Sigmoid colon (tissue), 7 donors: Measurements from ENCODE around the gene PHLDB2. TPM values are rescaled to one million over a fixed set of nuclear protein-coding genes. Genes with fewer than 3 reads are reported as not detected.
"Not testable (repeated sequence)": the region's sequence is repeated elsewhere in the genome, so short reads cannot be mapped to it uniquely, and the experiment has no call there.

Source experiments
- DNase-seq: peaks from one replicate; pipeline ENCODE4 v3.0.0-alpha.2; 2019
- H3K27ac ChIP-seq, 4 donors: fragments of 200-600 bp; sonication (generic); one replicate each; pipeline ENCODE4 v1.5.1; 2016 to 2019; ENCODE audit warnings: mild to moderate bottlenecking in 1 of 4
- H3K27me3 ChIP-seq, 3 donors: fragments of 200-600 bp; sonication (generic); one replicate each; pipeline ENCODE4 v1.5.1; 2019; ENCODE audit warnings: mild to moderate bottlenecking in 1 of 3
- H3K36me3 ChIP-seq, 4 donors: fragments of 200-600 bp; sonication (generic); one replicate each; pipeline ENCODE4 v1.5.1; 2016 to 2019
- H3K4me1 ChIP-seq, 4 donors: fragments of 200-600 bp; sonication (generic); one replicate each; pipeline ENCODE4 v1.5.1; 2017 to 2019
- H3K4me3 ChIP-seq, 4 donors: fragments of 200-600 bp; sonication (generic); one replicate each; pipeline ENCODE4 v1.5.1; 2017 to 2019; ENCODE audit warnings: mild to moderate bottlenecking in 2 of 4, moderate library complexity in 1 of 4
- H3K9me3 ChIP-seq, 4 donors: fragments of 200-600 bp in 3 of 4; sonication (generic) in 3 of 4; one replicate each; pipeline versions ENCODE4 v1.5.1 to v1.6.1; 2013 to 2019
- CTCF ChIP-seq, 4 experiments: fragments of 450-650 bp in 3 of 4; fragments of 200-600 bp in 1 of 4; IDR thresholded peaks; one replicate each; pipeline ENCODE4 v1.5.1; 2016 to 2019; ENCODE audit warnings: antibody characterized with exemption in 4 of 4, mild to moderate bottlenecking in 3 of 4, moderate library complexity in 2 of 4
- EP300 ChIP-seq, 4 donors: sonication (generic); formaldehyde crosslinking; IDR thresholded peaks; one replicate each; pipeline ENCODE4 v1.6.1; 2017; ENCODE audit warnings: antibody characterized with exemption in 4 of 4
- POLR2A ChIP-seq, 2 donors: fragments of 450-650 bp; IDR thresholded peaks; one replicate each; pipeline ENCODE4 v1.6.1; 2016; ENCODE audit warnings: antibody characterized with exemption in 2 of 2, mild to moderate bottlenecking in 2 of 2, moderate library complexity in 2 of 2
- POLR2AphosphoS5 ChIP-seq, 4 donors: sonication (generic); formaldehyde crosslinking; IDR thresholded peaks; one replicate each; pipeline ENCODE4 v1.6.1; 2017; ENCODE audit warnings: antibody characterized with exemption in 4 of 4
- WGBS, 2 donors: extraction: QIAGEN DNeasy Blood & Tissue Kit; methylation state at CpG; one replicate each; pipeline ENCODE4 v1.1.7; 2013; 5-methylcytosine and 5-hydroxymethylcytosine counted together
- intact Hi-C: fragments of 100-400 bp; cut with DNase I; formaldehyde crosslinking; loops from one replicate; pipeline ENCODE4 v1.15.1; 2023
- polyA plus RNA-seq, 3 donors: library from polyadenylated mRNA; stranded (reverse); fragments of 200-250 nt; gene quantifications; one replicate each; pipeline ENCODE4 v1.2.3, GENCODE V29; 2013
- total RNA-seq, 4 donors: library from RNA; depleted of rRNA; stranded (reverse); fragments of >200 nt; gene quantifications; one replicate each; pipeline ENCODE4 v1.1.0, GENCODE V29; 2016
- donor health status: healthy with polysubstance abuse.
- donor health status: Bipolar disorder and iron deficiency.
- donor health status: healthy.

PHLDB2 gene
- total and polyA plus RNA-seq, 7 donors = 4.4 to 471 (median 120) TPM

- Histone ChIP-seq H3K4me3 (no peak overlapping the region), H3K4me1 (peaks cover 0 to 29% (median 23%) of the 10 kb centered on the region in 4 donors), H3K36me3 (no peaks in the 10 kb centered on the region), H3K27me3 (no peaks in the 10 kb centered on the region), H3K27ac (no peak overlapping the region), H3K9me3 (peaks cover 0 to 3% (median 0%) of the 10 kb centered on the region in 4 donors)
- intact Hi-C loops = no loop called here
- 56 to 71% methylated on average over 1 of the region's 1 CpG for WGBS, 2 donors
- no peak for DNase-seq
- TF ChIP-seq POLR2AphosphoS5 (IDR thresholded peaks at IDR 0.05) (no peak), CTCF (IDR thresholded peaks at IDR 0.05) (no peak), POLR2A (IDR thresholded peaks at IDR 0.05) (no peak), EP300 (IDR thresholded peaks at IDR 0.05) (no peak)
Measured at GRCh38 chr3:111813979-111814378, 45.1 kb upstream of the PHLDB2 start.

- H3K36me3 ChIP-seq, H3K9me3 ChIP-seq, DNase-seq, intact Hi-C loops, H3K27me3 ChIP-seq, H3K27ac ChIP-seq, H3K4me3 ChIP-seq: not testable (repeated sequence)
- H3K4me1 ChIP-seq = peaks cover 0 to 11% (median 4%) of the 10 kb centered on the region in 4 donors
- WGBS, 2 donors = 77 to 88% methylated on average over 1 of the region's 1 CpG
Measured at GRCh38 chr3:111816771-111817170, 42.3 kb upstream of the PHLDB2 start.

GRCh38 chr3:111819927-111820326 lies 39.1 kb upstream of the PHLDB2 start:
- no peak overlapping the region for H3K27ac ChIP-seq
- WGBS, 2 donors = 91 to 93% methylated on average over 5 of the region's 5 CpGs
- no peak overlapping the region for H3K4me3 ChIP-seq
- no peaks in the 10 kb centered on the region for H3K27me3 ChIP-seq
- peaks cover 0 to 6% (median 0%) of the 10 kb centered on the region in 4 donors for H3K4me1 ChIP-seq
- TF ChIP-seq POLR2A (IDR thresholded peaks at IDR 0.05) (no peak), POLR2AphosphoS5 (IDR thresholded peaks at IDR 0.05) (no peak), CTCF (IDR thresholded peaks at IDR 0.05) (no peak), EP300 (IDR thresholded peaks at IDR 0.05) (no peak)
- peaks cover 0 to 3% (median 0%) of the 10 kb centered on the region in 4 donors for H3K9me3 ChIP-seq
- intact Hi-C loops = no loop called here
- DNase-seq = no peak
- no peaks in the 10 kb centered on the region for H3K36me3 ChIP-seq

- Histone ChIP-seq H3K27ac (no peak overlapping the region), H3K9me3 (no peaks in the 10 kb centered on the region), H3K4me3 (no peak overlapping the region), H3K27me3 (no peaks in the 10 kb centered on the region), H3K4me1 (peaks cover 0 to 6% (median 0%) of the 10 kb centered on the region in 4 donors), H3K36me3 (no peaks in the 10 kb centered on the region)
- no peak for TF ChIP-seq CTCF (IDR thresholded peaks at IDR 0.05)
- no peak for TF ChIP-seq POLR2A (IDR thresholded peaks at IDR 0.05)
- TF ChIP-seq POLR2AphosphoS5 (IDR thresholded peaks at IDR 0.05) = no peak
- TF ChIP-seq EP300 (IDR thresholded peaks at IDR 0.05) = no peak
- intact Hi-C loops = no loop called here
- DNase-seq = no peak
- 93 to 94% methylated on average over 3 of the region's 3 CpGs for WGBS, 2 donors
Measured at GRCh38 chr3:111820651-111821050, 38.4 kb upstream of the PHLDB2 start.

GRCh38 chr3:111821891-111822290 lies 37.2 kb upstream of the PHLDB2 start:
- Histone ChIP-seq H3K36me3 (no peaks in the 10 kb centered on the region), H3K27me3 (no peaks in the 10 kb centered on the region), H3K27ac (no peak overlapping the region), H3K4me1 (peaks cover 0 to 6% (median 0%) of the 10 kb centered on the region in 4 donors), H3K4me3 (no peak overlapping the region), H3K9me3 (no peaks in the 10 kb centered on the region)
- intact Hi-C loops = no loop called here
- TF ChIP-seq POLR2A (IDR thresholded peaks at IDR 0.05) = no peak
- no peak for TF ChIP-seq CTCF (IDR thresholded peaks at IDR 0.05)
- TF ChIP-seq EP300 (IDR thresholded peaks at IDR 0.05) = no peak
- TF ChIP-seq POLR2AphosphoS5 (IDR thresholded peaks at IDR 0.05) = no peak
- no peak for DNase-seq
